BLaER1 (cell line): ENCODE measurements around the gene FAM240A.
A peak's percentile ranks its signal among the peaks of the same experiment; 100 is the strongest.

ENCODE experiments used
- H3K27ac ChIP-seq: shearing (Covaris generic); formaldehyde crosslinking; 2 replicates; pipeline ENCODE4 v1.8.1; 2022
- H3K27me3 ChIP-seq: shearing (Covaris generic); formaldehyde crosslinking; 2 replicates; pipeline ENCODE4 v1.8.1; 2022
- H3K36me3 ChIP-seq: shearing (Covaris generic); formaldehyde crosslinking; 2 replicates; pipeline ENCODE4 v1.8.1; 2022
- H3K4me1 ChIP-seq: shearing (Covaris generic); formaldehyde crosslinking; 2 replicates; pipeline ENCODE4 v1.8.1; 2022
- H3K4me2 ChIP-seq: shearing (Covaris generic); formaldehyde crosslinking; 2 replicates; pipeline ENCODE4 v1.8.1; 2022
- H3K4me3 ChIP-seq: shearing (Covaris generic); formaldehyde crosslinking; 2 replicates; pipeline ENCODE4 v1.8.1; 2022
- H3K9ac ChIP-seq: shearing (Covaris generic); formaldehyde crosslinking; 2 replicates; pipeline ENCODE4 v1.8.1; 2022
- H3K9me3 ChIP-seq: shearing (Covaris generic); formaldehyde crosslinking; 2 replicates; pipeline ENCODE4 v1.8.1; 2022
- H4K20me1 ChIP-seq: shearing (Covaris generic); formaldehyde crosslinking; 2 replicates; pipeline ENCODE4 v1.8.1; 2022
- Cebpa-rat ChIP-seq: shearing (Covaris generic); IDR thresholded peaks from 2 replicates; pipeline ENCODE4 v1.8.1; 2022

FAM240A gene

DNA sequence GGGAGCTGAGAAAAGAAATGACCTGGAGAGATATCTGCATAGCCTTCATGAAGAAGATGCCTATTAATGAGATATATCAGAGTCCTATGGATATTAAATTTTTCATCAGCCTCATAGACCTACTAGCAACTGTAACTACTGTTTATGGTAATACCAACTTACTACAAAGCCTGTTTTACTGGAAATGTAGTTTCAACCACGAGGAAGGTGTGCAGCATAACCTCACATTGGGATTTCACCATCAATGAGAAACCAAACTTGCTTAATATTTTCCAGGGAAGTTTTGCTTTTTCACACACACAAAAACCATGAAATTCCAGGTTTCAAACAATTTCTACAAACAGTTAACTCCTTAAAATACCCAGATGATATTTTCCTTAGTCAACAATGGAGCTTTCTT lies 31.4 kb downstream of the FAM240A start:
- Histone ChIP-seq H3K4me2 (no peak overlapping the region), H4K20me1 (no peaks in the 10 kb centered on the region), H3K27me3 (no peaks in the 10 kb centered on the region), H3K4me1 (peaks cover 8% of the 10 kb centered on the region; the same call in 1 of the 2 replicates), H3K9me3 (peaks cover 17% of the 10 kb centered on the region), H3K4me3 (no peak overlapping the region), H3K36me3 (no peaks in the 10 kb centered on the region), H3K9ac (no peak overlapping the region), H3K27ac (no peak overlapping the region)
- TF ChIP-seq Cebpa-rat = no peak

DNA sequence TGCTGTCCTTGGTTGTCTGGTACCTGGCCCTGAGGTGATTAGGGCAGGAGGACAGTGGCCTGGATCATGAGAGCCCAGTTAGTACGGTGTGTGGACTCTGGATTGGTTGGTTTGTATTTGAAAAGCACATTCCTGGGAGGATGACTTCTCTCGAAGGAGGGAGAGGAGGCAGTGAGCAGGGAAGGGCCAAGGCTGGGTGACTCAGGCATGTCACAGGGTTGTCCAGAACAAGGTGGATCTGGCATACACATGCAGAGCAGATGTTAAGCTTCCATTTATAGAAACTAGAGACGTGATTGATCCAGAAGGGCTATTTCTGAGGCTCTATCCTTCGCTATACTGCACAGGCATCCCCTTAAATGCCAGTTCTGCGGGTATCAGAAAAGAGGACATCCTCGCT lies 34.4 kb downstream of the FAM240A start:
- Histone ChIP-seq H3K27ac (no peak overlapping the region), H3K36me3 (no peaks in the 10 kb centered on the region)
- TF ChIP-seq Cebpa-rat = no peak

DNA sequence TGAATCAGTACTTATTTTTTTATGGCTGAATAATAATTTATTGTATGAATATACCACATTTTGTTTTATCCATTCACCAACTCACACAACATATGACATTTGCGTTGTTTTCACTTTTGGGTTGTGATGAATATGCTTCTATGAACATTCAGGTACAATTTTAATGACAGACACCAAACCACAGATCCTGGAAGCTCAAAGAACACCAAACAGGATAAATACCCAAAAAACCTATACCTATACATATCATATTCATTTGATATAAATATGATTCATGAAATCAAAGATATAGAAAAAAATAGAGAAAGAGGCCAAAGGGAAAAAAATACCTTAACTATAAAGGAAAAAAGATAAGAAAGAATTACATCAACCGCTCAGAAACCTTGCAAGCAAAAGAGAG lies 35.8 kb downstream of the FAM240A start:
- Histone ChIP-seq H4K20me1 (no peaks in the 10 kb centered on the region), H3K4me2 (no peak overlapping the region), H3K9me3 (peaks cover 14% of the 10 kb centered on the region), H3K27me3 (no peaks in the 10 kb centered on the region), H3K4me3 (no peak overlapping the region), H3K27ac (no peak overlapping the region), H3K9ac (no peak overlapping the region), H3K36me3 (no peaks in the 10 kb centered on the region), H3K4me1 (peaks cover 7% of the 10 kb centered on the region; the same call in 1 of the 2 replicates)
- TF ChIP-seq Cebpa-rat = no peak

More for the DNA sequence above, 34.4 kb downstream of the FAM240A start:
- no peak overlapping the region for H3K9ac ChIP-seq
- no peak overlapping the region for H3K4me3 ChIP-seq
- H3K4me1 ChIP-seq = peaks cover 8% of the 10 kb centered on the region; the same call in 1 of the 2 replicates
- H3K9me3 ChIP-seq = peaks cover 2% of the 10 kb centered on the region; the same call in 1 of the 2 replicates
- H4K20me1 ChIP-seq = no peaks in the 10 kb centered on the region
- H3K4me2 ChIP-seq = no peak overlapping the region
- H3K27me3 ChIP-seq = no peaks in the 10 kb centered on the region

- Histone ChIP-seq H3K4me3 (no peak overlapping the region), H3K4me1 (no peaks in the 10 kb centered on the region), H3K36me3 (no peaks in the 10 kb centered on the region), H3K9me3 (peaks cover 14% of the 10 kb centered on the region), H3K27ac (no peak overlapping the region), H3K27me3 (no peaks in the 10 kb centered on the region), H3K9ac (no peak overlapping the region), H3K4me2 (no peak overlapping the region), H4K20me1 (no peaks in the 10 kb centered on the region)
- no peak for TF ChIP-seq Cebpa-rat
Measured at GRCh38 chr3:46649436-46649835, 37.1 kb downstream of the FAM240A start.

GRCh38 chr3:46651084-46651483 lies 38.8 kb downstream of the FAM240A start:
- no peak overlapping the region for H3K4me3 ChIP-seq
- no peaks in the 10 kb centered on the region for H3K27me3 ChIP-seq
- H3K4me2 ChIP-seq = no peak overlapping the region
- H3K27ac ChIP-seq = no peak overlapping the region
- peaks cover 14% of the 10 kb centered on the region for H3K9me3 ChIP-seq
- no peaks in the 10 kb centered on the region for H4K20me1 ChIP-seq
- H3K9ac ChIP-seq = no peak overlapping the region
- peaks cover 9% of the 10 kb centered on the region for H3K4me1 ChIP-seq
- no peak for TF ChIP-seq Cebpa-rat
- H3K36me3 ChIP-seq = no peaks in the 10 kb centered on the region

- Histone ChIP-seq H3K27ac (no peak overlapping the region), H4K20me1 (no peaks in the 10 kb centered on the region), H3K4me3 (no peak overlapping the region), H3K4me2 (peak overlapping the region; percentile 47; the same call in 1 of the 2 replicates), H3K36me3 (no peaks in the 10 kb centered on the region), H3K27me3 (no peaks in the 10 kb centered on the region), H3K9ac (no peak overlapping the region), H3K9me3 (peaks cover 14% of the 10 kb centered on the region), H3K4me1 (peaks cover 36% of the 10 kb centered on the region)
- TF ChIP-seq Cebpa-rat = no peak
Measured at GRCh38 chr3:46655271-46655670, 42.9 kb downstream of the FAM240A start.

DNA sequence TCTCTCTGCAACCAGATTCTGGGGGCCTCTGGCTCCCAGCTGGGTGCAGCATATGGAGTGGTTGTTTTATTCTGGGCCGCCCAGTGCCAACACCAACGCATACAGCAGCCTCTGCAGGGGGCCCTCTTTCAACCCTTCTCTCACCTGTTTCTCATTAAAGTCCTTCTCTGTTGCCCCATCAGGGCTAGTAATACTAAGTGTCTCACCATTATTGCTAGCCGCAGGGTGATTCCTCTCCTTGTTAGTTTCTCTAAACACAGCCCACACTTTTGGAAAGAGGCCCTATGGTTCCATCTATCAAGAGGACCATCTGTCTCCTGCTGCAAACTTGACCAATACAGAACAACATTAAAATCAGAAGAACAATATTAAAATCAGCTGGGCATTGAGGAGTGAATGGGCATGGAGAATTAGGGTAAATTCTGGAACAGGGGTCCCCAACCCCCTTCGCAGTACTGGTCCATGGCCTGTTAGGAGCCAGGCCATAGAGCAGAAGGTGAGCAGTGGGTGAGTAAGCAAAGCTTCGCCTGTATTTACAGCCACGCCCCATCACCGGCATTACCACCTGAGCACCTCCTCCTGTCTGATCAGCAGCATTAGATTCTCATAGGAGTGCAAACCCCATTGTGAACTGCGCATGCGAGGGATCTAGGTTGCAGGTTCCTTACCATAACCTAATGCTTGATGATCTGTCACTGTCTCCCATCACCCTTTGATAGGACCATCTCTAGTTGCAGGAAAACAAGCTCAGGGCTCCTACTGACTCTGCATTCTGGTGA lies 44.6 kb downstream of the FAM240A start:
- H3K4me3 ChIP-seq = no peak overlapping the region
- H3K9ac ChIP-seq = no peak overlapping the region
- no peak overlapping the region for H3K4me2 ChIP-seq
- TF ChIP-seq Cebpa-rat = no peak
- peaks cover 10% of the 10 kb centered on the region for H3K9me3 ChIP-seq
- H3K36me3 ChIP-seq = no peaks in the 10 kb centered on the region
- peaks cover 47% of the 10 kb centered on the region for H3K4me1 ChIP-seq
- H3K27me3 ChIP-seq = no peaks in the 10 kb centered on the region
- H4K20me1 ChIP-seq = no peaks in the 10 kb centered on the region
- no peak overlapping the region for H3K27ac ChIP-seq

- H3K9ac ChIP-seq = no peak overlapping the region
- peaks cover 55% of the 10 kb centered on the region for H3K4me1 ChIP-seq
- no peaks in the 10 kb centered on the region; the same call in 1 of the 2 replicates for H3K9me3 ChIP-seq
- no peak overlapping the region for H3K4me3 ChIP-seq
- no peaks in the 10 kb centered on the region for H4K20me1 ChIP-seq
- no peaks in the 10 kb centered on the region for H3K27me3 ChIP-seq
- peak overlapping the region; percentile 74 for H3K4me2 ChIP-seq
- H3K36me3 ChIP-seq = no peaks in the 10 kb centered on the region
- no peak overlapping the region for H3K27ac ChIP-seq
- TF ChIP-seq Cebpa-rat = no peak
Measured at GRCh38 chr3:46659285-46659684, 47.0 kb downstream of the FAM240A start.

- no peak overlapping the region for H3K4me3 ChIP-seq
- no peak overlapping the region for H3K27ac ChIP-seq
- H3K9me3 ChIP-seq = no peaks in the 10 kb centered on the region; the same call in 1 of the 2 replicates
- peak overlapping the region; percentile 74 for H3K4me2 ChIP-seq
- H3K9ac ChIP-seq = no peak overlapping the region
- no peaks in the 10 kb centered on the region for H3K27me3 ChIP-seq
- H3K4me1 ChIP-seq = peaks cover 55% of the 10 kb centered on the region
- H3K36me3 ChIP-seq = no peaks in the 10 kb centered on the region
- H4K20me1 ChIP-seq = no peaks in the 10 kb centered on the region
- no peak for TF ChIP-seq Cebpa-rat
Measured at GRCh38 chr3:46660003-46660402, 47.7 kb downstream of the FAM240A start.
